B cell (primary cell): ENCODE results near the gene SLC4A3. TPM values are rescaled to one million over a fixed set of nuclear protein-coding genes. Genes with fewer than 3 reads are reported as not detected.

Experiments
- ATAC-seq: fragments of 200-7000 bp; cut with Tn5 transposase; one replicate; pipeline ENCODE4 v1.10.0; 2021; ENCODE audit warnings: low read depth, mild to moderate bottlenecking, moderate number of reproducible peaks, moderate library complexity
- CTCF ChIA-PET: fragments of 350-600 bp; sonication (Branson Sonifier 250); formaldehyde crosslinking; loops from one replicate; lab custom pipeline; 2021; ENCODE audit warnings: antibody characterized with exemption, inconsistent platforms; lab: Charles Lee
- POLR2A ChIA-PET: fragments of 350-600 bp; sonication (Branson Sonifier 250); formaldehyde crosslinking; loops from one replicate; lab custom pipeline; 2021; ENCODE audit warnings: antibody characterized with exemption; lab: Charles Lee
- DNase-seq: peaks from one replicate; pipeline ENCODE4 v3.0.0; 2013
- H2AFZ ChIP-seq: 2 replicates; pipeline ENCODE4 v1.6.1; 2012; ENCODE audit warnings: mild to moderate bottlenecking, low read depth, low read length; ENCODE audit not compliant: insufficient read depth, poor library complexity, severe bottlenecking
- H3K27ac ChIP-seq, 2 donors: 1 replicate in 1 of 2; 2 replicates in 1 of 2; pipeline ENCODE4 v1.5.1; 2012 to 2013; ENCODE audit warnings: low read length in 2 of 2, mild to moderate bottlenecking in 2 of 2, moderate library complexity in 1 of 2
- H3K27me3 ChIP-seq, 4 experiments: fragments of 200-600 bp in 1 of 4; sonication (generic) in 1 of 4; replicated peaks in 1 of 4; 1 replicate in 2 of 4; 2 replicates in 2 of 4; pipeline versions ENCODE4 v1.6.1 to v1.7.0; 2013 to 2016; ENCODE audit warnings: low read length in 3 of 4, mild to moderate bottlenecking in 2 of 4, mixed read lengths in 1 of 4, moderate library complexity in 1 of 4; ENCODE audit not compliant: insufficient read depth in 4 of 4, control insufficient read depth in 3 of 4; ENCODE audit errors: control extremely low read depth in 1 of 4
- H3K36me3 ChIP-seq, 2 experiments: replicated peaks in 1 of 2; 1 replicate in 1 of 2; 2 replicates in 1 of 2; pipeline versions ENCODE4 v1.6.1 to v1.7.1; 2013; ENCODE audit warnings: low read length in 1 of 2; ENCODE audit not compliant: insufficient read depth in 2 of 2, control insufficient read depth in 1 of 2; ENCODE audit errors: control extremely low read depth in 1 of 2, extremely low read depth in 1 of 2
- H3K4me1 ChIP-seq, 2 donors: fragments of 200-600 bp in 1 of 2; sonication (generic) in 1 of 2; 1 replicate in 1 of 2; 2 replicates in 1 of 2; pipeline versions ENCODE4 v1.5.1 to v1.6.1; 2013 to 2017; ENCODE audit warnings: low read length in 2 of 2; ENCODE audit not compliant: control insufficient read depth in 2 of 2, insufficient read depth in 2 of 2
- H3K4me2 ChIP-seq: replicated peaks from 2 replicates; pipeline ENCODE3; 2012; ENCODE audit warnings: mild to moderate bottlenecking, low read depth, low read length; ENCODE audit not compliant: poor library complexity, severe bottlenecking
- H3K4me3 ChIP-seq, 5 experiments: fragments of 200-600 bp in 1 of 5; sonication (generic) in 1 of 5; 1 replicate in 3 of 5; 2 replicates in 2 of 5; pipeline versions ENCODE4 v1.5.1 to v1.7.0; 2011 to 2016; ENCODE audit warnings: low read length in 4 of 5, mild to moderate bottlenecking in 4 of 5, low read depth in 2 of 5, control low read depth in 1 of 5, moderate library complexity in 1 of 5; ENCODE audit not compliant: insufficient read depth in 1 of 5; ENCODE audit errors: control extremely low read depth in 1 of 5, extremely low read depth in 1 of 5
- H3K79me2 ChIP-seq: fragments of 200-600 bp; sonication (generic); one replicate; pipeline ENCODE4 v1.6.0; 2016; ENCODE audit warnings: low read length; ENCODE audit not compliant: control insufficient read depth, insufficient read depth
- H3K9ac ChIP-seq: fragments of 200-600 bp; sonication (generic); 2 replicates; pipeline ENCODE4 v1.6.1; 2017; ENCODE audit warnings: mild to moderate bottlenecking, low read length, moderate library complexity
- H3K9me3 ChIP-seq, 3 donors: one replicate each; pipeline versions ENCODE4 v1.6.1 to v1.7.1; 2013; ENCODE audit warnings: low read length in 2 of 3; ENCODE audit not compliant: control insufficient read depth in 2 of 3, insufficient read depth in 1 of 3; ENCODE audit errors: control extremely low read depth in 1 of 3
- H4K20me1 ChIP-seq: 2 replicates; pipeline ENCODE4 v1.6.0; 2012; ENCODE audit warnings: mild to moderate bottlenecking, low read length; ENCODE audit not compliant: insufficient read depth, control insufficient read depth, poor library complexity, severe bottlenecking
- H3K27ac Mint-ChIP-seq: one replicate; pipeline ENCODE4 v1.8.0; 2021; ENCODE audit warnings: mixed read lengths
- H3K27me3 Mint-ChIP-seq: one replicate; pipeline ENCODE4 v1.8.0; 2021; ENCODE audit warnings: mixed read lengths
- H3K4me1 Mint-ChIP-seq: one replicate; pipeline ENCODE4 v1.8.0; 2021; ENCODE audit warnings: mixed read lengths
- H3K4me3 Mint-ChIP-seq: one replicate; pipeline ENCODE4 v1.8.0; 2021; ENCODE audit warnings: mixed read lengths
- H3K9me3 Mint-ChIP-seq: one replicate; pipeline ENCODE4 v1.8.0; 2022; ENCODE audit warnings: mixed read lengths; ENCODE audit not compliant: insufficient read depth
- EZH2 ChIP-seq: IDR thresholded peaks from 2 replicates; pipeline ENCODE4 v1.6.1; 2012; ENCODE audit warnings: borderline replicate concordance, low read depth, mild to moderate bottlenecking, moderate library complexity, low read length; ENCODE audit not compliant: insufficient read depth, poor library complexity, severe bottlenecking
- WGBS: methylation state at CpG from one replicate; pipeline ENCODE4 v1.1.5; 2013; ENCODE audit warnings: missing lambda C conversion rate; ENCODE audit not compliant: insufficient coverage; 5-methylcytosine and 5-hydroxymethylcytosine counted together
- intact Hi-C: fragments of 100-400 bp; cut with micrococcal nuclease; formaldehyde crosslinking; loops from one replicate; pipeline ENCODE4 v1.10.0; 2022
- polyA plus RNA-seq: library from polyadenylated mRNA; depleted of rRNA; stranded (reverse); fragments of >200 nt; gene quantifications from 2 replicates; pipeline ENCODE4 v1.2.3, GENCODE V29; 2012
- total RNA-seq, 2 donors: library from RNA; stranded (reverse); fragments of 120-200 nt in 1 of 2; gene quantifications; 1 replicate in 1 of 2; 2 replicates in 1 of 2; pipeline versions ENCODE4 v1.2.3 to v1.2.4, GENCODE V29; 2013 to 2022
- TF ChIP-seq, protein P1 (sequence below): fragments of 200-600 bp; IDR thresholded peaks from one replicate; pipeline ENCODE4 v1.8.0; 2022; ENCODE audit warnings: antibody characterized with exemption, mild to moderate bottlenecking

Gene SLC4A3
- total and polyA plus RNA-seq, 2 donors (not counting 1 experiment from before 2014, with no cell fraction given): 0.16 TPM; not detected in 1

DNA sequence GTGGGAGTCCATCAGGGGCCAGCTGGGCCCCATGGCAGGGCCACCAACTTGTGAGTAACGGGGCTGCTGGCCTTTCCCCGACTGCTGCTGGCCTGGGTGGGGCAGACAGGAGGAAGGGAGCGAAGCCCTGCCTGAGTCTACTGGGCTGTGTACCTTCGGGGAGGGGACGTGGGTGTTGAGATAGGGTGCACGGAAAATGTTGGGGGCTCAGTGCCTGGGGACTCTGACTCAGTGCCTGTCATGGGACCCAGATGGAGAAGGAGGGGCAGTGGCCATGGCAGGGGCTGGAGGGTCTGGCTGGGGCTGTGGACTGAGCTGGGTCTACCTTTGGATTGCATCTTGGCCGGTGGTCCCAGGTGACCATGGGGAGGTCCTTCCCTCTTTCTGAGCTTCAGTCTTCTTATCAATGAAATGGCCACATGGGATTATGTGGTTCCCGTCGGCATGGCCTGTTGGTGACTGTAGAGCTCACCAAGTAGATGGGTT is 4.0 kb downstream of the SLC4A3 start:
- Histone ChIP-seq H3K9me3 (peaks cover 0 to 4% (median 0%) of the 10 kb centered on the region in 3 donors), H3K4me1 (peaks cover 10 to 20% of the 10 kb centered on the region in 2 donors), H3K79me2 (no peaks in the 10 kb centered on the region), H2AFZ (no peak overlapping the region), H4K20me1 (no peaks in the 10 kb centered on the region), H3K4me2 (no peak overlapping the region), H3K27ac (no peak overlapping the region), H3K36me3 (no peaks in the 10 kb centered on the region), H3K9ac (no peak overlapping the region), H3K27me3 (peaks cover 0 to 26% (median 14%) of the 10 kb centered on the region in 4 experiments), H3K4me3 (no peak overlapping the region)
- DNase-seq: no peak
- Mint-ChIP-seq H3K27me3 (peaks cover 41% of the 10 kb centered on the region), H3K4me1 (peaks cover 10% of the 10 kb centered on the region), H3K9me3 (no peaks in the 10 kb centered on the region), H3K27ac (no peak overlapping the region), H3K4me3 (no peak overlapping the region)
- no peak for ATAC-seq
- ChIA-PET POLR2A (no interaction called here), CTCF (interaction anchor here (1.1 kb wide), 1 partner anchor 11 kb away, joined by 3 read pairs; no protein-coding TSS in a partner anchor)
- intact Hi-C loops: no loop called here
- WGBS: 83% methylated on average over 9 of the region's 9 CpGs
- TF ChIP-seq EZH2: no peak
- TF ChIP-seq, protein P1, sequence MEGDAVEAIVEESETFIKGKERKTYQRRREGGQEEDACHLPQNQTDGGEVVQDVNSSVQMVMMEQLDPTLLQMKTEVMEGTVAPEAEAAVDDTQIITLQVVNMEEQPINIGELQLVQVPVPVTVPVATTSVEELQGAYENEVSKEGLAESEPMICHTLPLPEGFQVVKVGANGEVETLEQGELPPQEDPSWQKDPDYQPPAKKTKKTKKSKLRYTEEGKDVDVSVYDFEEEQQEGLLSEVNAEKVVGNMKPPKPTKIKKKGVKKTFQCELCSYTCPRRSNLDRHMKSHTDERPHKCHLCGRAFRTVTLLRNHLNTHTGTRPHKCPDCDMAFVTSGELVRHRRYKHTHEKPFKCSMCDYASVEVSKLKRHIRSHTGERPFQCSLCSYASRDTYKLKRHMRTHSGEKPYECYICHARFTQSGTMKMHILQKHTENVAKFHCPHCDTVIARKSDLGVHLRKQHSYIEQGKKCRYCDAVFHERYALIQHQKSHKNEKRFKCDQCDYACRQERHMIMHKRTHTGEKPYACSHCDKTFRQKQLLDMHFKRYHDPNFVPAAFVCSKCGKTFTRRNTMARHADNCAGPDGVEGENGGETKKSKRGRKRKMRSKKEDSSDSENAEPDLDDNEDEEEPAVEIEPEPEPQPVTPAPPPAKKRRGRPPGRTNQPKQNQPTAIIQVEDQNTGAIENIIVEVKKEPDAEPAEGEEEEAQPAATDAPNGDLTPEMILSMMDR: no peak

DNA sequence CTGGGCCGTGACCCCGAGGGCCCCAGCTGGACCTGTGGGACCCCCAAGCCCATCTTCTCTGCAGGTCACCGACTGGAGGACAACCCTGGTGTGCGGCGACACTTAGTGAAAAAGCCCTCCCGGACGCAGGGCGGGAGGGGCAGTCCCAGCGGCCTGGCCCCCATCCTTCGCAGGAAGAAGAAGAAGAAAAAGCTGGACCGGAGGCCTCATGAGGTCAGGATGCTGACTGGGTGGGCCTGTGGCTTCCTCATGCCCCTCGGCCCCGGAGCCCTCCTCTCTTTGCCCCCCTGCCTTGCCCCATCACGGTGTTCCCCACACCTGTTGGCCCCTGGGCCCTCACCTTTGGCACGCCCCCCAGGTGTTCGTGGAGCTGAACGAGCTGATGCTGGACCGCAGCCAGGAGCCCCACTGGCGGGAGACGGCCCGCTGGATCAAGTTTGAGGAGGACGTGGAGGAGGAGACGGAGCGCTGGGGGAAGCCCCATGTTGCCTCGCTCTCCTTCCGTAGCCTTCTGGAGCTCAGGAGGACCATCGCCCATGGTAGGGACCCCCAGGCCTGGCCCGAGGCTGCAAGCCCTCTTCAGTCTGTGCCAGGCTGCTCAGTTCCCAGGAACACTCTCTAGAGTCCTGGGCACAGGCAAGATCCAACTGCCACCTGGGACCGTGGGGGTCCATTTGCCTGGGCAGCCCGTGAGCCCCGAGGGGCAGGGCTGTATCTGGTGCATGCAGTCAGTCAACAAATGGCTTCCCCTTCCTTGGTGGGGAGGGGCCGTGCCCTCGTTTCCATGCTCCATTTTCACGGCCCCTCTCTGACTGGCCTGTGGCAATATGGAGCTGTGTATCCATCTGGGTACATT is 4.7 kb downstream of the SLC4A3 start:
- intact Hi-C loops: no loop called here
- POLR2A ChIA-PET: no interaction called here

More for the DNA sequence above, 4.7 kb downstream of the SLC4A3 start:
- TF ChIP-seq EZH2: no peak
- TF ChIP-seq, protein P1: no peak
- Histone ChIP-seq H3K27ac (no peak overlapping the region), H3K4me1 (peaks cover 7 to 15% of the 10 kb centered on the region in 2 donors), H3K9ac (no peak overlapping the region), H3K9me3 (peaks cover 0 to 4% (median 0%) of the 10 kb centered on the region in 3 donors), H3K79me2 (no peaks in the 10 kb centered on the region), H3K27me3 (peaks cover 0 to 26% (median 8%) of the 10 kb centered on the region in 4 experiments), H3K4me2 (no peak overlapping the region), H3K36me3 (no peaks in the 10 kb centered on the region), H3K4me3 (no peak overlapping the region), H2AFZ (no peak overlapping the region), H4K20me1 (no peaks in the 10 kb centered on the region)
- Mint-ChIP-seq H3K27me3 (peaks cover 41% of the 10 kb centered on the region), H3K4me1 (peaks cover 3% of the 10 kb centered on the region), H3K4me3 (no peak overlapping the region), H3K9me3 (no peaks in the 10 kb centered on the region), H3K27ac (no peak overlapping the region)
- no peak for ATAC-seq
- WGBS: 89% methylated on average over 33 of the region's 34 CpGs
- CTCF ChIA-PET: interaction anchor here (1.1 kb wide), 1 partner anchor 10 kb away, joined by 3 read pairs; no protein-coding TSS in a partner anchor
- DNase-seq: no peak
